Thyroid gland (tissue), 4 donors: ENCODE results near the gene RPS6KA1. TPM values are rescaled to one million over a fixed set of nuclear protein-coding genes. Genes with fewer than 3 reads are reported as not detected.
"Not testable (repeated sequence)": the region's sequence is repeated elsewhere in the genome, so short reads cannot be mapped to it uniquely, and the experiment has no call there.

Experiments used
- DNase-seq, 2 donors: peaks; one replicate each; pipeline ENCODE4 v3.0.0-alpha.2; 2019
- H3K27ac ChIP-seq, 3 donors: fragments of 200-600 bp; sonication (generic); 1 replicate in 2 of 3; 2 replicates in 1 of 3; pipeline ENCODE4 v1.5.1; 2016 to 2019; ENCODE audit warnings: mild to moderate bottlenecking in 1 of 3, moderate library complexity in 1 of 3
- H3K27me3 ChIP-seq: fragments of 200-600 bp; sonication (generic); one replicate; pipeline ENCODE4 v1.5.1; 2019
- H3K36me3 ChIP-seq, 2 donors: fragments of 200-600 bp; sonication (generic); one replicate each; pipeline ENCODE4 v1.5.1; 2016 to 2019
- H3K4me1 ChIP-seq, 2 donors: fragments of 200-600 bp; sonication (generic); one replicate each; pipeline ENCODE4 v1.5.1; 2017 to 2019
- H3K4me3 ChIP-seq, 3 donors: fragments of 200-600 bp; sonication (generic); replicated peaks in 1 of 3; 1 replicate in 2 of 3; 2 replicates in 1 of 3; pipeline ENCODE4 v1.5.1; 2016; ENCODE audit warnings: mild to moderate bottlenecking in 1 of 3
- H3K9me3 ChIP-seq: fragments of 200-600 bp; sonication (generic); one replicate; pipeline ENCODE4 v1.5.1; 2017
- POLR2A ChIP-seq, 2 donors: fragments of 450-650 bp; IDR thresholded peaks; one replicate each; pipeline ENCODE4 v1.6.1; 2017; ENCODE audit warnings: antibody characterized with exemption in 2 of 2, mild to moderate bottlenecking in 2 of 2, moderate library complexity in 1 of 2
- WGBS, 2 donors: methylation state at CpG; one replicate each; pipeline ENCODE4 v1.1.5; 2017; 5-methylcytosine and 5-hydroxymethylcytosine counted together
- intact Hi-C: fragments of 100-400 bp; cut with DNase I; formaldehyde crosslinking; loops from one replicate; pipeline ENCODE4 v1.15.1; 2023
- microRNA counts, 2 donors: library from miRNA; unstranded; fragments of <30 nt; microRNA quantifications; one replicate each; lab custom pipeline; 2016 to 2017
- microRNA-seq: library from miRNA; unstranded; fragments of <30 nt; microRNA quantifications from one replicate; pipeline ENCODE4, GENCODE V29; 2016
- small RNA-seq: library from RNA; depleted of rRNA; stranded (forward); fragments of <200 nt; gene quantifications from one replicate; pipeline ENCODE3, GENCODE V24; 2016
- total RNA-seq, 4 donors: library from RNA; depleted of rRNA; stranded (reverse); fragments of >200 nt; gene quantifications; one replicate each; pipeline ENCODE4 v1.2.3, GENCODE V29; 2016
- TF ChIP-seq, protein P1 (sequence below), 6 experiments: fragments of 200-600 bp in 3 of 6; fragments of 450-650 bp in 3 of 6; sonication (generic) in 3 of 6; IDR thresholded peaks; one replicate each; pipeline ENCODE4 v1.5.1; 2016 to 2019; ENCODE audit warnings: antibody characterized with exemption in 6 of 6, mild to moderate bottlenecking in 2 of 6, inconsistent platforms in 1 of 6, moderate library complexity in 1 of 6

The RPS6KA1 gene
- total RNA-seq, 4 donors from 2014 or later, result 55.8 to 98.6 (median 76.3) TPM

DNA sequence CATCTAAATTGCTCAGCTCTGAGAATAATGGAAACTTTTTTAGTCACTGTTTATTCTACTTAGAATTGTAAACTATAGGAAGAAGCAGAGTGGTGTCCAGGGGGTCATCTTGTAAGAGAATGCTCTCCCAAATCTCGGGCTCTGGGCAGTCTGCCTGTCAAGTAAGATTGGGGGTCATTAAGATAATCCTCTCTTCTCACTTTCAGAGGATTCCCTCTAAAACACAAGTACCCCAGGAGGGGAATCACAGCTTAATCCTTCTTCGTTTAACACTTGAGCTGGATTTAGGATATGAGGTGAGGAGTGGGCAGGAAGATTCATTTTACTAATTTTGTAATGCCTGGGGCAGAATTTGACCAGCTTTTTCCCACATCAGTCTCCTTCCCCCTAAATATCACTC, 81.2 kb downstream of the RPS6KA1 start:
- 67 to 86% methylated on average over 2 of the region's 2 CpGs for WGBS, 2 donors
- no peaks in the 10 kb centered on the region for H3K9me3 ChIP-seq

DNA sequence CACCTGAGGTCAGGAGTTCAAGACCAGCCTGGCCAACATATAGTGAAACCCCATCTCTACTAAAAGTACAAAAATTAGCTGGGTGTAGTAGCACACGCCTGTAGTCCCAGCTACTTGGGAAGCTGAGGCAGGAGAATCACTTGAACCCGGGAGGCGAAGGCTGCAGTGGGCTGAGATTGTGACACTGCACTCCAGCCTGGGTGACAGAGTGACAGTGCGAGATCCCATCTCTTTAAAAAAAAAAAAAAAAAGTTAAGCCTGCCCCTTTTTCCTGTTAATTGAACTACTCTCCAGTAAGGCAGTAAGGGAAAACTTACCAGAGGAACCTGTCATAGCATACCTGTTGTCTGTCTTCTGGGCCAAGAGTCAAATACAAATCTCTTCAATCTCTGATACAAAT, 83.1 kb downstream of the RPS6KA1 start:
- H3K4me3 ChIP-seq, H3K27ac ChIP-seq, H3K4me1 ChIP-seq, intact Hi-C loops, H3K9me3 ChIP-seq, H3K36me3 ChIP-seq, DNase-seq, H3K27me3 ChIP-seq: not testable (repeated sequence)
- 95% methylated on average over 4 of the region's 4 CpGs for WGBS, 2 donors

More for the DNA sequence above, 81.2 kb downstream of the RPS6KA1 start:
- Histone ChIP-seq H3K27ac (no peak overlapping the region), H3K36me3 (no peaks in the 10 kb centered on the region), H3K4me1 (no peaks in the 10 kb centered on the region), H3K27me3 (no peaks in the 10 kb centered on the region), H3K4me3 (no peak overlapping the region)
- TF ChIP-seq, protein P1, sequence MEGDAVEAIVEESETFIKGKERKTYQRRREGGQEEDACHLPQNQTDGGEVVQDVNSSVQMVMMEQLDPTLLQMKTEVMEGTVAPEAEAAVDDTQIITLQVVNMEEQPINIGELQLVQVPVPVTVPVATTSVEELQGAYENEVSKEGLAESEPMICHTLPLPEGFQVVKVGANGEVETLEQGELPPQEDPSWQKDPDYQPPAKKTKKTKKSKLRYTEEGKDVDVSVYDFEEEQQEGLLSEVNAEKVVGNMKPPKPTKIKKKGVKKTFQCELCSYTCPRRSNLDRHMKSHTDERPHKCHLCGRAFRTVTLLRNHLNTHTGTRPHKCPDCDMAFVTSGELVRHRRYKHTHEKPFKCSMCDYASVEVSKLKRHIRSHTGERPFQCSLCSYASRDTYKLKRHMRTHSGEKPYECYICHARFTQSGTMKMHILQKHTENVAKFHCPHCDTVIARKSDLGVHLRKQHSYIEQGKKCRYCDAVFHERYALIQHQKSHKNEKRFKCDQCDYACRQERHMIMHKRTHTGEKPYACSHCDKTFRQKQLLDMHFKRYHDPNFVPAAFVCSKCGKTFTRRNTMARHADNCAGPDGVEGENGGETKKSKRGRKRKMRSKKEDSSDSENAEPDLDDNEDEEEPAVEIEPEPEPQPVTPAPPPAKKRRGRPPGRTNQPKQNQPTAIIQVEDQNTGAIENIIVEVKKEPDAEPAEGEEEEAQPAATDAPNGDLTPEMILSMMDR (IDR thresholded peaks at IDR 0.05), result no peak
- no peak for TF ChIP-seq POLR2A (IDR thresholded peaks at IDR 0.05)
- DNase-seq, result no peak
- intact Hi-C loops, result no loop called here

DNA sequence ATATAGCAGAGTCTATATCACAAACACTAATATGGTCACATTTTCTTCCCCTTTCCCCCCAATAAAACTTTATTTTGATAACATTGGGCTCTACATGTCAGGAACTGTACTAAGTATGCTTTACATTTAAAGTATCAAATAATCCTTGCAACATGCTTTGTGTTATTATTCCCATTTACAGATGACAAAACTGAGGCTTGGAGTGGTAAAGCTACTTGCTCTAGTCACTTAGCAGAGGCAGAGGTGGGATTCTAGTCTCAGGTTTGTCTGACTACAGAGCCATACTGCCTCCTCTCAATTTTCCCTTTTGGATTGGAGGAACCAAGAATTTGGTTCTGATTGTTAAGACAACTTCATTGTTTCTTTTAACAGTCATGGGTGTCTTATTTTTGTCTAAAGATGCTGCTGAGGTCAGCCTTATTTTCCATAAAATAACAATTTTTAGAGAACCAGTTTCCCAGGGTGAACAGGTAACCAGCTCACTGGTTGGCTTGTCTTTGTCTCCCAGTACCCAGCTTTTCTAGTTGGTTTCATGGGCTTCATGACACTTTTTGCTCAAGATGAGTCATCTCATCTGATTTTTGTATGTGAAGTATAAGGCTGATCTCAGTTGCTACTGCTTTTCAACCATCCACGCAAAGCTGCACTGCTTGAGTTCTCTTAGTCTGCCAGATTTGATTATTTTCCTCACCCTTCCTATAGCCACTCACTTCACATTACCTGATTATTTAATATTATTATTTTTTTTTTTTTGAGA, 85.3 kb downstream of the RPS6KA1 start:
- no peak for DNase-seq
- no peaks in the 10 kb centered on the region for H3K27me3 ChIP-seq
- H3K36me3 ChIP-seq, result no peaks in the 10 kb centered on the region
- H3K27ac ChIP-seq, result no peak overlapping the region
- intact Hi-C loops, result no loop called here
- peaks cover 17 to 20% of the 10 kb centered on the region in 2 donors for H3K4me1 ChIP-seq
- H3K4me3 ChIP-seq, result no peak overlapping the region
- WGBS, 2 donors, result 97 to 98% methylated on average over 1 of the region's 1 CpG
- no peaks in the 10 kb centered on the region for H3K9me3 ChIP-seq
- no peak for TF ChIP-seq POLR2A (IDR thresholded peaks at IDR 0.05)
- TF ChIP-seq, protein P1 (IDR thresholded peaks at IDR 0.05), result no peak

DNA sequence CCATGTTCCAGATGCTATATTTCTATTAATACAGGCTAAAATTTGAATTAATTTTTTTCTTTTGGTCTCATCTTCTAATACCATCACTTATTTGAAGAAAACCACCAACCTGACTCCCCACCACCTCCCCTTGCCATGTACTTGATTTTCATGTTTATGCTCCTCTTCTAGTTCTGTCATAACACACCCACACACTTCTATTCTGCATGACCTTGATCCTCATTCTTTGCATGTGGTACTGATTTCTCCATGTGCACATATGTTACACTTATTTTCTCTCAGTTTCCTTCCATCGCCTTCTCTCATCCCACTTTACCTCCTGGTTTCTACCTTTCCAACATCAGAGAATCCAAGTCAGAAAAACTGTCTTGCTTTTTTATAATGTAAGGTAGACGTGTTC, 87.3 kb downstream of the RPS6KA1 start:
- no peak for TF ChIP-seq POLR2A (IDR thresholded peaks at IDR 0.05)
- 92 to 94% methylated on average over 2 of the region's 2 CpGs for WGBS, 2 donors
- DNase-seq, result no peak

DNA sequence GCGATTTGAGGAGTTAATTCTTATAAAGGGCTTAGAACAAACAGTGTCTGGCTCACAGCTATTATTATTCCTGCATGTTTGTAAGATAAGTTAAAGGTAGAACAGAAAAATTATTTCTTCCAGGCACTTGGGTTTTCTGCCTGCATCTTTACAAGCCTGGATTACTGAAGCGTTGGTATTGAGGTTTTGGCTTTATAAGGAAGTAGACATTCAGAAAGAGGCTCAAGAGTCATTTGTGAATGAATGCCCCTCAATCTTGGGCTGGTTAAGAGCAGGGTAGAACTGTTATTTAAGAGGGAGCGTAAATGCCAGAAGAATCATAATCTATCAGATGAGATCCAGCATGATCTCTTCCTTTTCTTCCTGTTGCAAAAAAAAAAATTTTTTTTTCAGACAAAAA, 89.0 kb downstream of the RPS6KA1 start:
- H3K9me3 ChIP-seq, result no peaks in the 10 kb centered on the region
- no peaks in the 10 kb centered on the region for H3K27me3 ChIP-seq
- peaks cover 17 to 29% of the 10 kb centered on the region in 2 donors for H3K4me1 ChIP-seq
- H3K4me3 ChIP-seq, result no peak overlapping the region
- intact Hi-C loops, result no loop called here
- DNase-seq, result no peak
- H3K36me3 ChIP-seq, result no peaks in the 10 kb centered on the region
- H3K27ac ChIP-seq, result peak overlapping the region; percentile 94 to 98 (median 97)
- WGBS, 2 donors, result 39 to 49% methylated on average over 3 of the region's 3 CpGs
- TF ChIP-seq, protein P1 (IDR thresholded peaks at IDR 0.05), result no peak
- TF ChIP-seq POLR2A (IDR thresholded peaks at IDR 0.05), result peak in 1 of 2 donors; percentile 38

More for the DNA sequence above, 87.3 kb downstream of the RPS6KA1 start:
- peaks cover 17 to 21% of the 10 kb centered on the region in 2 donors for H3K4me1 ChIP-seq
- no peaks in the 10 kb centered on the region for H3K27me3 ChIP-seq
- no peak overlapping the region for H3K27ac ChIP-seq
- no peaks in the 10 kb centered on the region for H3K9me3 ChIP-seq
- intact Hi-C loops, result no loop called here
- H3K36me3 ChIP-seq, result no peaks in the 10 kb centered on the region
- H3K4me3 ChIP-seq, result no peak overlapping the region

MicroRNAs encoded within 50 kb of the gene (microRNA counts, 767-probe panel; counts per million panel counts)
- 0 counts per million in 2 donors for microRNA hsa-miR-1976 (lab: Ali Mortazavi, UCI)

Small RNAs within 50 kb of the gene (microRNA-seq; reads per million reads assigned to microRNA genes)
- gene MIR1976, result 15.4 reads per million, percentile 33 among the genes with 10 or more reads in this experiment

Small RNAs within 50 kb of the gene (small RNA-seq; reads per million reads assigned to genes)
- gene MIR1976, result not detected
- not detected for gene RF00019
- gene RNU7-29P, result not detected

Other genes starting within 250 kb of the RPS6KA1 start
- 10 to 100 TPM; 18.8 to 58.2 (median 37.4) TPM for gene SH3BGRL3, start 249.7 kb upstream of the RPS6KA1 start, total RNA-seq
- gene UBXN11, start 223.1 kb upstream of the RPS6KA1 start, total RNA-seq, result 10 to 100 TPM; 23.9 to 35.4 (median 30.2) TPM
- gene CD52, start 211.8 kb upstream of the RPS6KA1 start, total RNA-seq, result 10 to 100 TPM in 1 of 4 donors, 1 to 10 TPM in 1, not detected in 2; 3.0 to 12.3 TPM
- not detected for gene CRYBG2, start 175.6 kb upstream of the RPS6KA1 start, total RNA-seq
- under 1 TPM in 1 of 4 donors, not detected in 3; 0.59 TPM for gene ZNF683, start 157.0 kb upstream of the RPS6KA1 start, total RNA-seq
- not detected for gene LIN28A, start 118.9 kb upstream of the RPS6KA1 start, total RNA-seq
- 10 to 100 TPM; 36.5 to 66.7 (median 52.0) TPM for gene DHDDS, start 97.4 kb upstream of the RPS6KA1 start, total RNA-seq
- 100 to 1,000 TPM; 277 to 411 (median 319) TPM for gene HMGN2, start 57.3 kb upstream of the RPS6KA1 start, total RNA-seq
- 10 to 100 TPM; 44.1 to 97.3 (median 78.4) TPM for gene ARID1A, start 166.3 kb downstream of the RPS6KA1 start, total RNA-seq